ENCODE data around the gene ITGB1. TPM values are rescaled to one million over a fixed set of nuclear protein-coding genes. Genes with fewer than 3 reads are reported as not detected.
A peak's percentile ranks its signal among the peaks of the same experiment; 100 is the strongest.
"Not testable (repeated sequence)": the region's sequence is repeated elsewhere in the genome, so short reads cannot be mapped to it uniquely, and the experiment has no call there.

ITGB1 gene
- total RNA-seq, 1 donor from 2014 or later, result 1,619 TPM

DNA sequence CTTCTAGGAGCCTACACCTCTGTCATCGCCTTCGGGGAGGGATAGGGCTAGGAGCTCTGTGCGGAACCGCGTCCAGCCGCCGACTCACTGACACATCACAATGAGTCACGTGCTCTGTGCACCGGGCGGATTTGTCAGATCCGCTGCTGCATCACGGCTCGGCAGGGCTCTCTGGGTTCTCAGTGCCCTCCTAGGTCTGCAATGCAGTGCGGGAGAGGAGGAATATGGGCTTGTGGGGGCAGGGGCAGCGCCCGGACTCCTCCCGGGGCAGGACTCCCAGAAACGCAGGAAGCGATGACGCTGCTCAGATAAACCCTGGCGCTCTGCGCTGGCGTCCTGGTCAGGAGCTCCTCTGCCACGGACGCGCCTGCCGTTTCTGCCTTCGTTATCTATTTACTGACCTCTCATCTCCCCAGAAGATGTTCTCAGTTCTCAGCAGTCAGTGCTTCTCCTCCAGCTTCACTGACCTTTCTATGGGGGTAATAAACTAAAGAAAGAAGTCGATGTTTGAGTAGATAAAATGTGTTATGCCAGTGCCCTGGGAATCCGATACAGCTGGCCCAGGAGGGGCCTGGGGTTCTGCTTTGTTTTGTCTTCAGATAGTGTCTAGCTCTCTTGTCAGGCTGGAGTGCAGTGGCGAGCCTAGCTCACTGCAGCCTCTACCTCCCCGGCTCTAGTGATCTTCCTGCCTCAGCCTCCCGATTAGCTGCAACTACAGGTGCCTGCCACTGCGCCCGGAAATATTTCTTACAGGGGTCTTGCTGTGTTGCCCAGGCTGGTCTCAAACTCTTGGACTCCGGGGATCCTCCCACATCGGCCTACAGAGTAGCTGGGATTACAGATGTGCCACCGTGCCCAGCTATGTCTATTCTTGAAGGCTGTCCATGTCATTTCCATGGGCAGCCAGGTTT, 22.8 kb upstream of the ITGB1 start:
- peak; percentile 89 for DNase-seq (ENCODE audit: extremely low read depth, low read depth, low spot score)

DNA sequence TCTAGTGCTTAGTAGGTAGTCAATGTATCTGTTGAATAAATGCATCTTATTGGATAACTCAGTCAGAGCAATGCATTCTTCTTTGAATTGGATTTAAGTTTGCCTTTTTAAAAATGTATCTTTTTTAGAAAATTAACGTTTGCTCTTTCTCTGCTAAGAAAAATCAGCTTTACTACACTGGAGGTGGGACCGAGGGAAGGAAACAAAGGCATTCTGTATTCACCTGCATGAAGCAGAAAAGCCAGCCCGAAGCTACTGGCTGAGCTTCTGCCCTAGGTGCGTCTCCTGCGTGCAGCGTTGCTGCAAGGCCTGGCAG, 22.2 kb upstream of the ITGB1 start:
- no peak for DNase-seq (ENCODE audit: extremely low read depth, low read depth, low spot score)

DNA sequence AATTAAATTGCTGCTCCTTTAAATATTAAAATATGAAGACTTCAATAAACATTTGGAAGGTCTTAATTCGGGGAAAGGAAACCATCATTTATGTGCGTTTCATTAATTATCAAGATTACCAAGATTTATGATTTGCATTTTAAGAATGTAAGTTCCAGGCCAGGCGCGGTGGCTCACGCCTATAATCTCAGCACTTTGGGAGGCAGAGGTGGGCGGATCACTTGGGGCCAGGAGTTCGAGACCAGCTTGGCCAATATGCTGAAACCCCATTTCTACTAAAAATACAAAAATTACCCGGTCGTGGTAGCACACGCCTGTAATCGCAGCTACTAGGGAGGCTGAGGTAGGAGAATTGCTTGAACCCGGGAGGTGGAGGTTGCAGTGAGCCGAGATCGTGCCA, 21.7 kb upstream of the ITGB1 start:
- DNase-seq (ENCODE audit: extremely low read depth, low read depth, low spot score), result not testable (repeated sequence)

DNA sequence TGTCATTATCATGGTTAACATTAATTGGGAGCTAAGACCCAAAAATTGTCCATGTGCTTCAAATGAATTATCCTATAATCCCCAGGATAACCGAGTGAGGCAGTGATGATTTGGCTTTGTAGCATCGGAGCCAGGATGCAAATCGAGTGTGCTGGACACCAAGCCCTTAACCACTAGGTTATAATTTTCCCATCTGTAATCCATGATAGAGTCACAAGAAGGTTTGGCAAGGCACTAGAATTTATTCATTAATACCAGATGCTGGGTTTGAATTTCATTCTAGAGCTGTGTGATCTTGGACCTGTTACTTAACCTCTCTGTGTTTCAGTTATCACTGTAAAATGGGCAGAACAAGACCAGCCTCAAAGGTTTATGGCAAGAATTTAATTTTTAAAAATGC, 21.0 kb upstream of the ITGB1 start:
- no peak for DNase-seq (ENCODE audit: extremely low read depth, low read depth, low spot score)

DNA sequence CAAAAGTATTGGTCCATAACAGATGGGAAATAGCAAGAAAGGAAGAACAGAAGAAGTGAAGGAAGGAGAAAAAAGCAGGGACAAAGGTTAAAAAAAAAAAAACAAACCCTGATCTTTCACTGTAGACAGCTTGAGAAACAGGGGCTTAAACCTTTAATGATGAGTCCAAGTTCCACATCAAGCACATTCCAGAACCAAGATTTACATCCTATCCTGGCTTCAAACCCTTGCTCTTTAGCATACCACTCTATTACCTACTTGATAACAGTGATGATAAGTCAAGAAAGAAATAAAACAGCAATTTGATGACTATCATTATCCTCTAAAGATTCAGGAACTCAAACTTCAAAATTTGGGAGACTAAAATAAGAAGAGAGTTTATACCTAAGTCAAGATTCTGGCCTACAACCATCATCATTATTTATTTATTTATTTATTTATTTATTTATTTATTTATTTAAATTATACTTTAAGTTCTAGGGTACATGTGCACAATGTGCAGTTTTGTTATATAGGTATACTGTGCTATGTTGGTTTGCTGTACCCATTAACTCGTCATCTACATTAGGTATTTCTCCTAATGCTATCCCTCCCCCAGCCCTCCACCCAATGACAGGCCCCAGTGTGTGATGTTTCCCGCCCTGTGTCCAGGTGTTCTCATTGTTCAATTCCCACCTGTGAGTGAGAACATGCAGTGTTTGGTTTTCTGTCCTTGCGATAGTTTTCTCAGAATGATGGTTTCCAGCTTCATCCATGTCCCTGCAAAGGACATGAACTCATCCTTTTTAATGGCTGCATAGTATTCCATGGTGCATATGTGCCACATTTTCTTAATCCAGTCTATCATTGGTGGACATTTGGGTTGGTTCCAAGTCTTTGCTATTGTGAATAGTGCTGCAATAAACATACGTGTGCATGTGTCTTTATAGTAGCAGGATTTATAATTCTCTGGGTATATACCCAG, 20.1 kb upstream of the ITGB1 start:
- not testable (repeated sequence) for DNase-seq (ENCODE audit: extremely low read depth, low read depth, low spot score)

DNA sequence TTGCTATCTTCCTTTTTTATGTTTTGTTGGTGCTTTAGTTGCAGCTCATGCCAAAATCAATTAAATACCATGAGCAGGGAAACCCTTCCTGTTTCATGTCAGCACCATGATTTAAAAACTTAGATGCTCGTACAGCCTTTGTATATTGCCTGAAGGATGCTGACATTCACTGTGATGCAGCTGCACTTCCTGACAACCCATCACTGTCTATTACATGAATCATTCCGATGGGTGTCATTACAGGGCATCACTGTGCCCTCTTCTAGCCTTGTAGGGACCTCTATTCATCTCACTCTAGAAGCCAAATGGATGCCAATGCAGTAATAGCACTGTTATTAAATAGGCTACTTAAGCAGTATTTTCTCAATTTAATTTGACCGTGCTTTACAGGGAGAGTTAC, 18.3 kb upstream of the ITGB1 start:
- no peak for DNase-seq (ENCODE audit: extremely low read depth, low read depth, low spot score)

DNA sequence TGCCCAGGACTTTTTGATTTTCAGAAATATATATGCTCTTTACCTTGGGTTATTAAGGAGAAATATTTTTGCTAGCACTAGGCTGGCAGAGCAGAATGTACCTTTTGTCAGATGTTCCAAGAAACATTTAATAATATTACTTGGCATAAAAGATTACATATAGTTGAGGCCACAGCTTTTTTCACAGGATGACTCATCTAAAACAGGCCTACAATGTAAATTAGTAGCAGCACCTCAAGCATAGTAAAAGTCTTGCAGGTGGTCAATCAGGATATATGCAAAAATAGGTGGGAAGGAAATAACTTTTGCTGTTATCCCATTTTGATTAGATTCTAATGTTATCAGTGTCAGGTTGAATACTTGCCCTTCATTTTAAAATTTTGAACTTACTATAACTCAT, 14.9 kb upstream of the ITGB1 start:
- DNase-seq (ENCODE audit: extremely low read depth, low read depth, low spot score), result no peak

DNA sequence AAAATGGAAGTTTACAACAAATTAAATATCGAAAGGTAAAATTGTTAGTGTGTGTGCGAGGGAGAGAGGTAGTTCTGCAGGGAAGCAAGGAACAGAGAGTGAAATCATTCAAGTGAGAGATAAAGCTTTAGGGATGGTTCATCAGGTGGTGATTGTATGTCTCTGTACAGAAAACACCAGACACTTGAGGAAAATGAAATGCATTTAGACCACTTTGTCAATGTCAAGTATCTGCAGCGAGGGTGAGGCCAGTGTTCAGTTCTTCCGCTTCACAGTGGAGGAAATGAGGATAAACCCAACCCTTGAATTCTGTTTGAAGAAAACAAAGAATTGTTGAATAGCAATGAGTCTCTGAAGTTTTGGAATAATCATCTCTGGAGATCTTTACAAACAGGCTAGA, 14.4 kb upstream of the ITGB1 start:
- DNase-seq (ENCODE audit: extremely low read depth, low read depth, low spot score), result no peak

DNA sequence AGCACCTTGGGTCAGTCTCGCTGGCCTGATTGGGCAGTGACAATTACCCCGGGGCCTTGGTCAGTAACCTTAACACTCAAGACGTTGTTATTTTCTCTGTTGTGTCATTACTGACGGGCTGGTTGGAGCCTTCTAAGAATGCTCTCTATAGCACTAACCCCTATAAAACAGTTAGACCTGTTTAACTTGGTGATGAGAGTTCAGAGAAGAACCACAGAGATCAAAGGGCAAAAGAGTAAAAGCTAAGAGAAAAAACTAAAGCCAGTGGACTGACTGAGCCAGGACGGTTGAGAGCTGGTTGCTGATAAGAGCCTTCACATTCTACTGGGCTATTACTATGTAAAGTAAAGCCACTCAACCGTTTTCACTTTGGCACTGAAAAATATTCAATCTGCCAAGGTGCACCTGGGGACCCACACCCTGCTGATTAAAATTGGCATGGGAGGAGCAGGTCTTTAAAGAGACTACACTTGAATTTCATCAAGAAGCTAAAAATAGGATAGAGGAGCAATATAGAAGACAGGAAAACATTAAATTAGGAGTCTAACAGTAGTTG, 13.6 kb upstream of the ITGB1 start:
- no peak for DNase-seq (ENCODE audit: extremely low read depth, low read depth, low spot score)

DNA sequence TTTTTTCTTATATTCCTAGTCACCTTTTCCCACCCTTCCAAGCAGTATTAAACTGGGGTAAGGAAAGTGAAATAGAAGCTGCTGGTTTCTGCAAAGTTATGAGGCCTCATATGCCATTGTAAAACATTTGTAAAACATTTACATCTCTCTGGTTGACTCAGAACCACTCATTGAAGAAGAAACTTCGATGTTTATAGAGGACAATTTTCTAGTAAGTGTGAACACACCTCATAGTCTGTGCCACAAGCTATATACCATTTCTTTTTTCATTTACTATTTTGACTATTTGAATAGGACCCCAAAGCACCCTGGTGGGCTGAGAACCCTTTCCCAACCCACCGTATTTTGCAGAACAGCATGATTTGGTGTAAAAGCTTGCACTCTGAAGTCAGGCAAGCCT, 12.9 kb upstream of the ITGB1 start:
- DNase-seq (ENCODE audit: extremely low read depth, low read depth, low spot score), result no peak

DNA sequence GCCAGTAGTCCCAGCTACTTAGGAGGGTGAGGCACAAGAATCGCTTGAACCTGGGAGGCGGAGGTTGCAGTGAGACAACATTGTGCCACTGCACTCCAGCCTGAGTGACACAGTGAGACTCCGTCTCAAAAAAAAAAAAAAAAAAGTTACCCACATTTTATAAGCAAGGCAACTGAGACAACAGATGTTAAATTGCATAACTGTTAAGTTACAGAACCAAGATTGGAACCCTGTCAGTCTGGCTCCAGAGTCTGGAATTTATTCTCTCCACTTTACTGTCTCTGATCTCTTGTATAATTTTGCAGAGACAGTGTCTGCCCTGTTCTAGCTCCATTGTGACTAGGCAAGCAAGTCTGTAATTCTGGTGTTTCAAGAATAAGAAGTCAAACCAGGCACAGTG, 6.2 kb upstream of the ITGB1 start:
- DNase-seq (ENCODE audit: extremely low read depth, low read depth, low spot score), result no peak

DNA sequence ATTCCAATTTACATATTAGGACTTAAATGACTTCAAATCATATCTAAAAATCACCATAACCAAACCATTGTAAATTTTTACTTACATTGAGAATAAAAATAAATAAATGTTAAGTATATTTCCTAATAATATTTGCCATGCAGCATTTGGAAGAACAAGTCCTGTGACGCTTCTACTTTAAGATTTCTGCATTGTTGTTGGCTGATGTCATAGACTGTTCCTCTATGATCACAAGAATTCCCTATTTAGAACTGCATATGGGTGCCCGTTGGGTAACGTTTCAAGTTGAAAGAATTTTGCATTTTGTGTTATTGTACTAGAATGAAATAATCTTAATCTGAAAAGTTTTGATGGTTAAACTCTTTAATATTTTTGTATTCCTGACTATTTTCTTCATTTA, 5.1 kb upstream of the ITGB1 start:
- DNase-seq (ENCODE audit: extremely low read depth, low read depth, low spot score), result no peak

DNA sequence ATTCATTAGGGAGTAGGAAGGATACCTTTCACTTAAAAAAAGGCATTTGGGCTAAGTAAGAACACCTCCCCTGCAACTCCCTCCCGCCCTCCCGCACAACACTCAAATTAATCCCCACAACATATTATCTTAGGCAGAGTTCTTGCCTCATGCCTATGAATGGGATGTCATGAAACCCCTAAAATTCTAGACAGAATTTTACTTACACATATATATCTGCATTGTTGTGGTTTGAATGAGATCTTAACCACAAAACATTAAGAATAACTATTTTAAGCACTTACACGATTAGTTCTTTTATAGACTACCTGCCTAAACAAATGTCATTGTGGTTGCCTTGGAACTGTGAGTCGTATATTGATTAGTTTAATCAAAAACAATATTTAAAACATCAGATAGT, 4.5 kb upstream of the ITGB1 start:
- DNase-seq (ENCODE audit: extremely low read depth, low read depth, low spot score), result no peak

DNA sequence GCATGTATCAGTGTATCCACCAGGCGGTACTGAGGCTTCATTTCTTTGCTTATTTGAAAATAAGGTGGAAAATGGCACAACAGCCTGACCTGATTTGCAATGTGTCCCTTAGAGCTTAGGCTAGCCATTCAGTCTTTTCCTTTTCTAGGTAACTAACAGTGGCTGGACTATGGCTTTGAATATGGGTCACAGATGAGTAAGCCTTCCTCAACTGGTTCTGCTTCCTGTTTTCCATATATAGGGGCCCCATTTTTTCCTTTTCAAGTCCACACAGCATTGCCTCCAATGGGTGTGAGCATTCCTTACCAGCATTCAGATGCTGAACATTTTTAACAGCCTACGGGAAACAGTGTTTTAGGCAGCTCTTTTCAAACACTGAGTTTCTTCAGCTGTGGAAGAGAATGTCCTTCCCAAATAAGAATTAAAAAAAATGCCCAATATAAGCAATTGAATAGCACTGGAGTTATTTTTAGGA, 3.9 kb upstream of the ITGB1 start:
- DNase-seq (ENCODE audit: extremely low read depth, low read depth, low spot score), result peak; percentile 92

DNA sequence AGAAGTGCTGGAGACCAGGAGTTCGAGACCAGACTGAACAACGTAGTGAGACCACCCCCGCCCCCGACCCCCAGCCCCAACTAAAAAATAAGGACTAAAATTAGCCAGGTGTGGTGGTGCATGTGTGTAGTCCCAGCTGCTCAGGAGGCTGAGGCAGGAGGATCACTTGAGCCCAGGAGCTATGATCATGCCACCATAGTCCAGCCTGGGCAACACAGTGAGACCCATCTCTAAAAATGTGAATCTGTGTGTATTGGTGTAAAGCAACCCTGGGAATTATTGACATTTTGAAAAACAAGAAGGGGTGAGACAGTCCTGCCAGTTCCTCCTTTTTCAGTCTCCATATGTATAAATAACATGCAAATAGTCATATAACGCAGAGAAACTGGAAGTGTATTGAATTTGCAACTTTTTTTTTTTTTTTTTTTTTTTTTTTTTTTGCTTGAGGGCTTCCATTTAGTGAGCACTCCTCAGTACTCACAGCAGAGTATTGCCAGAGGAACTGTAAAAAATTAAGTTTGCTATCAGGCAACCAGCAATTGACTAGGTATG, 3.4 kb upstream of the ITGB1 start:
- no peak for DNase-seq (ENCODE audit: extremely low read depth, low read depth, low spot score)

DNA sequence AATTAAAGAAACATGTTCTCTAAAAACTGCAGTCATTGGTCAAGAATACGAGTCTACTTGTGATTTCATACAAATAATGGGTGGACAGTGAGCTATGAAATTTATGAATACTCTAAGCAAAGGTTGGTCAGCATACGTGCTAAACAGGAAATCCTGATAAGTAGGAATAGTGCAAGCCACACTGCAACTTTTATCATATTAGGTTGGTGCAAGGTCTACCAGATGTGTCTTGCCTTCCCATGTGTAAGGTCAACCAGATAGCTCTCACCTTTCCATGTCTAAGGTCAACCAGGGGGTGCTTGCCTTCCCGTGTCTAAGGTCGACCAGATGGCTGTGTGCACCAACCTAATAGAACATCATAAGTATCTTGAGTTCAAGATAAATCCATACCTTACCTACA, 2.0 kb upstream of the ITGB1 start:
- no peak for DNase-seq (ENCODE audit: extremely low read depth, low read depth, low spot score)

DNA sequence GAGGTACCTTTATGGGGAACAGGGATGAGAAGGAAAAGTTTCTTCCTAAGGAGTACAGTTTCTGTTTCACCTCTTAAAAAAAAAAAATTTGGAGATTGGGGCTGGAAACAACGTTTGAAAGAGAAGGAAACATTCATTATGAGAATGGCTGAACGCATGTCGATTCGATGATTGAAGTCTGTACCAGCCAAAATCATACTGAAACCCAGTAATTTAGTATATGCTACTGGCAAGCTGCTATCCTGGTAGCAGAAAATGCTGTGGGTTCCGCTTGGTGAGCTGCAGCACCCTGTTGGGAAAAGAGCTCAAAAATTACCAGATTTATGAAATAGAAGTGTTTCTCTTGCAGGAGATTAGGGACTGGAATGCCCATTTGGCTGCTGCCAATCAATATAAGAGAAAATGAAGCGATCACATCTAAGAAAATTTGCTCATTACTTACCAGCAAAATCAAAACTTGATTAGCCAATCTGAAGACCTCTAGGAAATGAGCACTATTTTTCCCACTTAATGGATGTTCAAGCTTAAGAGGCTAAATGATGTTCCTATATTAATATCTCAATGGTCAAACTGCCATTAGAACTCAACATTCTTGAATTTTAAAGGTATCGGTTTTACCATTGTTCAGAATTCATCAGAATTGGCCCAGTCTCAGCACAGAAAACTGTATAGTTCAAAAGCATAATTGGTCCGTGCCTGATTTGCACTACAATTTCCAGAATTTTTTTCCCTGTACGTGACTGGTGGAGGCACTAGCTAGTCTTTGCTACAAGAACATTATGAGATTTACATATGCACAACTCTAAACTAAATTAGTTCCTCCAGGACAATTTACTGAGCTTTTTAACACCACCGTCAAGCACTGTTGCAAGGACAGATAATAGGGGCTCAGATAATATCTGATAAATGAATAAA, 1.2 kb upstream of the ITGB1 start:
- no peak for DNase-seq (ENCODE audit: extremely low read depth, low read depth, low spot score)

DNA sequence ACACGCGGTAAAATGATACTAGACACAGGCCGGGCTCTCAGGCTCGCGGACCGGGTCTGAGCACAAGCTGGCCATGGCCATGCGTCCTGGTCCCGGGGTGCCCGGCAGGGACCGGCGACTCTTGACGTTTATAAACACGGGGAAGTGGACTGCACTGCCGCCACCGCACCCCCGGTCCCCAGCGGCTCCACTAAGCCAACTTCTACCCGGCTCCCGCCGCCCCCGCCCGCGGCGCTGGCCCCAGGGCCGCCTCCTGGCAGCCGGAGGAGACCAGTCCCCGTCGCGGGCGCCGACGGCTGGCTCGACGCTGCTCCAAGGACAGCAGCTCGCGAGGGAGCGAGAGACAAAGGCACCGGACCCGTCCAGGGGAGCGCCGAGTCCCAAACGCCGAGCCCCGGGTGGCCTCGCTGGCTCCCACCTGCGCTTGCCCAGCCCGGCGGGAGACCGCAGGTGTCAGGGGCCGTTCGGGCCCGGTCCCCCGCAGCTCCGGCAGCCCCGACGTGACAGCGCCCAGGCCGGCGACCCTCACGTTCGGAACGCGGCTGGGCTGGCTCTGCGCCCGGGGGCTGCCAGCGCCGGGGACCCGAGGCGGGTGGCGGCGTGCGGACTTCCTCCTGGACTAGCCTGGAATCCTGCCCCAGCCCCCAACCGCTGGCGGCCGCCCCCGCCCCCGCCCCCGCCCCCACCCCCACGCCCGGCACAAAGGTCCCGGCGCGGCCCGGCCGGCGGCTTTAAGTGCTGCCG, 517 bp downstream of the ITGB1 start:
- DNase-seq (ENCODE audit: extremely low read depth, low read depth, low spot score), result no peak
